Measurements from ENCODE around the gene FHAD1.

DNA sequence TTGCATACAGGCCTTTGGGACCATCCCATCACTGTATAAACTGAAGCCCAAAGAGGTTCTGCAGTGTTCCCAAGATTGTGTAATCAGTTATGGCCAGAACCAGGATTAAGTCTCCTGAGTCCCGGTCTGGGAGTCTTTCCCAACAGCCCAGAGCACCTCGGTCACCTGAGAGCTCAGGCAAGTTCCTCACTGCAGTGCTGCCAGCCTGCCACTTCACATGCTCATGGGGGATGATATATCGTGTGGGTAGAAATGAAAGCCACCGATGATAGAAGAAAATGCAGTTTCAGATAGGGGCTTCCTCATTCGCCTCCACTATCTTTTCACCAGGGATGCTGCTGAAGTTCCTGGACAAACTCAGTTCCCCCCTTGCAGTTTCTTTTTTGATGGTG is 30.4 kb downstream of the FHAD1 start:
- TF ChIP-seq POLR2A (IDR thresholded peaks at IDR 0.05; ENCODE audit: low read depth) (no peak), EP300 (IDR thresholded peaks at IDR 0.05) (no peak), POLR2AphosphoS5 (IDR thresholded peaks at IDR 0.05) (no peak)
- TF ChIP-seq, protein P1, sequence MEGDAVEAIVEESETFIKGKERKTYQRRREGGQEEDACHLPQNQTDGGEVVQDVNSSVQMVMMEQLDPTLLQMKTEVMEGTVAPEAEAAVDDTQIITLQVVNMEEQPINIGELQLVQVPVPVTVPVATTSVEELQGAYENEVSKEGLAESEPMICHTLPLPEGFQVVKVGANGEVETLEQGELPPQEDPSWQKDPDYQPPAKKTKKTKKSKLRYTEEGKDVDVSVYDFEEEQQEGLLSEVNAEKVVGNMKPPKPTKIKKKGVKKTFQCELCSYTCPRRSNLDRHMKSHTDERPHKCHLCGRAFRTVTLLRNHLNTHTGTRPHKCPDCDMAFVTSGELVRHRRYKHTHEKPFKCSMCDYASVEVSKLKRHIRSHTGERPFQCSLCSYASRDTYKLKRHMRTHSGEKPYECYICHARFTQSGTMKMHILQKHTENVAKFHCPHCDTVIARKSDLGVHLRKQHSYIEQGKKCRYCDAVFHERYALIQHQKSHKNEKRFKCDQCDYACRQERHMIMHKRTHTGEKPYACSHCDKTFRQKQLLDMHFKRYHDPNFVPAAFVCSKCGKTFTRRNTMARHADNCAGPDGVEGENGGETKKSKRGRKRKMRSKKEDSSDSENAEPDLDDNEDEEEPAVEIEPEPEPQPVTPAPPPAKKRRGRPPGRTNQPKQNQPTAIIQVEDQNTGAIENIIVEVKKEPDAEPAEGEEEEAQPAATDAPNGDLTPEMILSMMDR (IDR thresholded peaks at IDR 0.05), result no peak

Data from esophagus muscularis mucosa (tissue), 4 donors.